GM19463 (cell line): ENCODE measurements around the gene GLRX.
"Not testable (repeated sequence)": the region's sequence is repeated elsewhere in the genome, so short reads cannot be mapped to it uniquely, and the experiment has no call there.

Experiments
- ATAC-seq: cut with Tn5 transposase; IDR thresholded peaks from one replicate; pipeline ENCODE4 v1.9.1; 2021; ENCODE audit warnings: mild to moderate bottlenecking, moderate library complexity; ENCODE audit not compliant: unreplicated experiment

Gene GLRX

DNA sequence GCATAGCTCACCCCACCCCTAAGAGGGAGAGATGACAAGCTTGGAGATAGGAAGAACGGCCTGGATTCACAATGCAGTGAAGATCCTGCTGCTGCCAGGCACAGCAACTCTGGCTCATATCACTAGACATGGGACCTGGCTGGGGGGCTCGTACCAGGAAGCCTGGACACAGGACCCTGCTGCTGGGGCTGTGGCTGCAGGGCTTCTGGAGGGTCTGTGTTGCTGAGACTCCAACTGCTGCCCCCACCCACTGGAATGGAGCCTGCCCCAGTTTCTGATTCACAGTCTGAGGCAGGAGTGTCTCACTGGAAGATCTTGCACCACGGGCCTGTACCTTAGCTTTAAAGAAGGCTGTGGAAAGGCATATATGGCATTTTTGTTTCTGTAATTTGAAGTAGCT is 31.0 kb upstream of the GLRX start:
- ATAC-seq = no peak

DNA sequence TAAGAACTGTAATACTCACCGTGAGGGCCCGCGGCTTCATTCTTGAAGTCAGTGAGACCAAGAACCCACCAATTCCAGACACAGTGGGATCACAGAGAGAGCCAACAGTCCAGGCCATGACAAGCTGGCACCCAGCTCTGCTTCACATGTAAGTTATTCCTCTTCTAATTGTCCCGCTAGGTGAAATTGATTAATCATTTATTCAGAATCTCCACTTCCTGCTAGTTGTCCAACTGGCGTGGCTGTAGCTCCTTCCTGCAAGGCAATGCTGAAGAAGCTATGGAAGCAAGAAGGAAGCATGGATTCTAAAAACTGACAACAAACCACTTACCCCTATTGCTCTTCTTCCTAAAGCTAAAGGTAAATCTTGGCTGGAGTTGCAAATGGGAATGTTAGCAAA is 30.0 kb upstream of the GLRX start:
- ATAC-seq = no peak

DNA sequence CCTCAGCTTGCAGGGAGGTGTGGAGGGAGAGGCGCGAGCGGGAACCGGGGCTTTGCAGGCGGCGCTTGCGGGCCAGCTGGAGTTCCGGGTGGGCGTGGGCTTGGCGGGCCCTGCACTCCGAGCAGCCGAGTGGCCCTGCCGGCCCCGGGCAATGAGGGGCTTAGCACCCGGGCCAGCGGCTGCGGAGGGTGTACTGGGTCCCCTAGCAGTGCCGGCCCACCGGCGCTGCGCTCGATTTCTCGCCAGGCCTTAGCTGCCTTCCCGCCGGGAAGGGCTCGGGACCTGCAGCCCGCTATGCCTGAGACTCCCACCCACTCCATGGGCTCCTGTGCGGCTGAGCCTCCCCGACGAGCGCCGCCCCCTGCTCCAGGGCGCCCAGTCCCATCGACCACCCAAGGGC is 28.6 kb upstream of the GLRX start:
- not testable (repeated sequence) for ATAC-seq

DNA sequence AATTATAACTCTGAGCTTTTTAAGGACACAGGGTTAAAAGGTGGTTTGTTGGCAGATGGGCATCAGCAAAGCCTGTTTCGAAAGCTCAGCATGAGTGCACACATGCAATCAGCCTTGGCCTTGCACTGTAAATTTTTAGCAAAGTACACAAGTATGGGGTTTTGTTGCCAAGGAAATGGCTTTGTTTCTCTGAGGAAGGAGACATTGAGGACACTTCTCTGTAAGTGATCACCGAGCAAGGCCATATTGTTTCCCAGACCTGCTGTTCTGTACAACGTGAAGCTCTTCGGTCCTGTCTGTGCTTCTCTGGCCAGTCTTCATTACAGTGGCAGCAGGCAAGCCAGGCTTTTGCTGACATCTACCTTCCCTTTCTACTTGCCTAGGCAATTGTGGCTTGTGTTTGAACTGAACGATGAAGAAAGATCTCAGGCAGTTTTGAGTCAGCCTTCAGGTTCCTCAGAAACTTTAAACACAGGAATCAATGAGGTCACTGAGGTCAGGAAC is 27.9 kb upstream of the GLRX start:
- no peak for ATAC-seq

DNA sequence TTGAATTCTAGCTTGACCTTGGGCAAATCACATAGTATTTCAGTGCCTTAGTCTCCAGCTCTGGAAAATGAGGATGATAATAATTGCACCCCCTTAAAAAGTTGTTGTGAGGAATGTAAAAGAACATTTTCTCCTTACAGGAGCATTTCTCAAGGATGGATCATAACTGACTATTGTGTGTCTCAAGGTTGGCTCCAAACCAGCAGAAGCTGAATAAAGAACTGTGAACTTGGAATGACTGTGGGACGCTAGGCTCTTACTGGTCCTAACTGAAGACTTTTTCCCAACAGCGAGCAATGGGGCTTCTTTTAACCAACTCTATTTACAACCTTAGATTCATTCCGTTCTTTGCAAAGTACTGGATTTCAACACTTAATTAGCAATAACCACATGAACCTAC is 26.2 kb upstream of the GLRX start:
- ATAC-seq = no peak

DNA sequence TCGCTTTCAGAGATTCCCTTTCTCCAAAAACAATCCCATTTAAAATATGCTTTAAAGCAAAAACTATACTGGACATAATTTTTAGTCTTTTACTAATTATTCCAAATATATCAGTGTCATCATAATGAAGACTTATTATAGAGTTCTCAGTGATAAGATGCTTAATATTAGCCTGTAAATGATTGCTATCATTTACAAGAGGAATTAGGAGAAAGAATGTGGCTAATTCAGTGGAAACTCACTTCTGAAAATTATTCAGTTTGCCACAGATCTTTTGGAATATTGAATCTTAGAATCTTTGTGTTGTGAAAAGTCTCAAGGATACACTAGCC is 24.7 kb upstream of the GLRX start:
- ATAC-seq = no peak

DNA sequence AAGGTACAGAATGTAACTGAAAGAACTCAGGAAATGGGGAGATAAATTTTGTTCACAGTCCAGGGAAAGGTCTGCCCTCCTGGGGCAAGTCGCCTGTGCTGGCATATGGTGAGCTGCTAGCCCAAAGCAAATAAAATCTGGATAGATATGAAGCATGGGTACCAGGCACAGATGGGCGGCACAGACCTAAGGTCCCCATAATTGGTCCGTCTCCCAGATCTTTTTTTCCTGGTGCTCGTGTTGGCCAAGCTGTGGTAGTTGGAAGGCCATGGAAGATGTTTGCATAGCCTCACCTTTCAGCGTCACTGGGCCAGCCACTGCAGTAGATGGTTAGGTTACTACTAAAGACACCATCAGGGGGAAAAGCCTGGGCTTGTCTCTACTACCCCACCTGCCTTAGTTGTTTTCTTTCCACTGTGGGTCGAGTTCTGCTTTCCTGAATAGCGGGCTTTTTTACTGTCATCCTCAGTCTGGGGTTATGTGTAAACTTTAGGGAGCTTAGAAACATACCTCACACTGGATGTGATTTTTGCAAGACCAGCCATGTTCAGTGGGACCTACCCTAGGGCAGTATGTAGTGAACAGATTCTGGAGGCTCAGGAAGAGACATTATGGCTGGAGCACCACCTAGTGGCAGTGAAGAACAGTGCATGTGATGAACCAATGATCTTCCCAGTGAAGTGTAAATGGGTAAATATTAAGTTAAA is 24.2 kb upstream of the GLRX start:
- ATAC-seq = peak; percentile 53

DNA sequence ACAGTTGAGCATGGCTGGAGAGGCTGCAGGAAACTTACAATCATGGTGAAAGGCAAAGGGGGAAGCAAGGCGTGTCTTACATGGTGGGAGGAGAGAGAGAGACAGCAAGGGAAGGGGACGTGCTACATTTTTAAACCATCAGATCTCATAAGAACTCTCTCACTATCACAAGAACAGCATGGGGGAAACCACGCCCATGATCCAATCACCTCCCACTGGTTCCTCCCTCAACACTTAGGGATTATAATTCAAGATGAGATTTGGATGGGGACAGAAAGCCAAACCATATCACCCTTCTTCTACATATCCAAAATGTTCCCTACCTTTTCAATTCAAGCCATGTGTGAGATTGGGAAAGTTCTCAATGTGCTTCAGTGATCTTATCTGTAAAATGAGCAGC is 22.9 kb upstream of the GLRX start:
- no peak for ATAC-seq

DNA sequence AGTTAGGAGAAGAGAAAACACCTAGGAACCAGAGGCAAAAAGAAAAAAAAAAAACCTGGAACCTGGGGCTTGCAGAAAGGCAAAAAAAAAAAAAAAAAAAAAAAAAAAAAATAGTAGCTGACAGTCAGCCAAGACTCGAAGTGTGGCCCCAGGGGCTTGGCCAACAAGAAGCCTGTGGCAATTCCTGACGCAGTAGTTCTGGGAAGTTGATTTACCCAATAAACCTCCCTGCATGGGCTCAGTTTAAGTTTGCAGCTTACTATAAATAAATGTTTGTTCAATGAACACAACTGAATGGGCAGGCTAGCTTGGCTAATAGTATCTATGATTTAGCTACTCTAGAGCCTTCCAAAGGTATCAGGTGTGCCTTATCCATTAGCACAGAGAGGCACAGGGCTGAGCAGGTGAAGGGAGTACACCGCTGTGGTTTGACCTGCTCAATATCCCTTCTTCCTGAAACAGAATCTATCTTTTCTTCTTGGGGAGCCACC is 21.3 kb upstream of the GLRX start:
- no peak for ATAC-seq

DNA sequence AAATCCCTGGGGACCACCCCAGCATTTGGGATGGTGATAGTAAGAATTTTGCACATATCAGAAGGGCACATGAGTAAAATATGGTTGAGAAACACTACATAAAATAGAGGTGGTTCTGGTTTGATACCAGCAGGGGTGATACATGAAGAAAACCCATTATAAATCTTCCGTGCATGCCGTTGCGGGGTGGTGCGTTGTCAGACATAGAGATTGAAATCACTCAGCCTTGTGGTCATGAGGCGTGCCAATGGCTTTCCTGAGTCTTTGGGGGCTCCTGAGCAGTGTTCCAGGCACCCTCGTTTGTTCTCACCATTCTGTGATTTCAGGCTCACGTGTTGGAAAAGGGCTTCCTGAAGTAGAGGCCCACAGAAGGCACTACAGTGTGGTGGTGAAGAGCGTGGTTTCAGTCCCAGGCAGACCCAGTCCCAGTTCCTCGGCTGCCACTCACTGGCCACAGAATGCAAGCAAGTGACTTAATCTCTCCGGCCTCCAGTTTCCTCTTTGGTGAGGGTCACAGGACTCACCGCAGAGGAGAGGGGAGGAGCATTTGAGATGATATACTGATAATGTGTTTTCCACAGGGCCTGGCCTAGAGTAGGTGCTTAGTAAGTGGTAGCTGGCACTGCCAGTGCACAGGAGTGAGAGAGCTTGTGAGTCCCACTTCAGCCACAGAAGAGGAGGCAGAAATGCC is 20.5 kb upstream of the GLRX start:
- ATAC-seq = peak; percentile 93

DNA sequence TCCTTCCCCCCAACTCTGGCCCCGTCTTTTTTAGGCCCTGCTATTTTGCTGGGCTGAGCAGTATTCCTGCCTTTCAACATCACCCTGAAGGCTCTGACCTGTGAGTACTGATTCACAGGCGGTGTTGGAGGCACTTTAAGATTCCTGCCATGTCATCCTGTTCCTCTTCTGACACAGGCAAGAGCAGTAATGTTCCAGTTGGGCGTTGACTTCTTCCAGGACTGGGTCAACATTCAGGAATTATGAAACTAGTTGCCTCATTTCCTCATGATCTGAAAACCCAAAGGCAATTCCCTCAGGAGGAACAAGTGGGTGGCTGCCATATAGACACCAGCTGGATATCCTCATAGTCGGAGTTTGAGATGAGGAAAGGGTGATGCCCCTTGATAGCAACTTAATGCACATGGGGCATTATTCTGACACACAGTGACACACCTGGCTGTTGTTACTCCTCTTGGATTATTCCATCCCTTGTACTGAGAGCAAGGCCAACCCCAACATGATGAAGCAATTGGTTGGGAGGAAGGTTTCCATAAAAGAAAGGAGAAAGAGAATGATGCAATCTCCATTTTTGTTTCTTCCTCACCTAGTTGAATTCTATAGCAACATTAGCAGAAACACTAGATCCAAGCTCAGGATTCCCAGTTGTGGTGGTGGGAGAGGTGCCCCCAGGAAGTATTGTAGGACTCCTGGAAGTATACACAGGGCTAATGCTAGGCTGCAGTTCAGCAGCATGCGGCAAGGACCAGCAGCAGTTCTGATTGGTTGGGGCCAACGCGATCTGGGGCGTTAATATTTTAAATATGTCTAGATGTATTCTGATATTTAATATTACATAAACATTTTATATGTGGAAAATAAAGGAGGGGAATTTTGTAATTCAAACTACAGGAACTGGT is 19.6 kb upstream of the GLRX start:
- ATAC-seq = no peak

DNA sequence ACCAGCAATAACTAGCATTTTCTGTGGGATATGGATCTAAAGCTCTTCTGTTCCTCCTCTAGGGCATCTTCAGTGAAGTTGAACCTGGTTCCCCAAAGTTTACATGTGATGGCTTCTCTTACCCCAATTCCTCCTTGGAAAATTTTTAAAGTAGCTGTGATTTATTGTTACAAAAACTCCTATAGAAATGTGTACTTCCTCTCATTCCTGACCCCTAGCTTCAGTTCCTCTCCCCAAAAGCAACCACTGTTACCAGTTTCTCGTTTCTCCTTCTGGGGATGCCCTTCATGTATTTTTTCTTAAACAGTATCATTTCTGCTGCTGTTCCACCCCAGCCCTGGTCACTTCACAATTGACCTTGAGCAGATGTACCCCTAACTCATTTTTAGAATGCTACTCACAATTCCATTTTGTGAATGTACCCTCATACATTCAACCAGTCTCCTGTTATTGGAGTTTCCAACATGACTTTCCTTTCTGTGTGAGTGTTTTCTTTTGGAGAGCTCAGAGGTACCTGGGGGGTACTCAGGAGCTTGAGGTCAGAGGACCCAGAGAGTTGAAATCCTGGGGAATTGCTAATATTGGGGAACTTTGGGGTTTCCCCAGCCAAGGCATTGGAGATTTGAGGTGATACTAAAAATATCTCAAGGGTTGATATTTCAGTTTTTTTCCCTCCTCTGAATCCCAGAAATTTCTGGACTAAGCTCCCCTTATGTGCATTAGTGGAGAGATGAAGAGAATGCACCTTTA is 18.6 kb upstream of the GLRX start:
- ATAC-seq = no peak

DNA sequence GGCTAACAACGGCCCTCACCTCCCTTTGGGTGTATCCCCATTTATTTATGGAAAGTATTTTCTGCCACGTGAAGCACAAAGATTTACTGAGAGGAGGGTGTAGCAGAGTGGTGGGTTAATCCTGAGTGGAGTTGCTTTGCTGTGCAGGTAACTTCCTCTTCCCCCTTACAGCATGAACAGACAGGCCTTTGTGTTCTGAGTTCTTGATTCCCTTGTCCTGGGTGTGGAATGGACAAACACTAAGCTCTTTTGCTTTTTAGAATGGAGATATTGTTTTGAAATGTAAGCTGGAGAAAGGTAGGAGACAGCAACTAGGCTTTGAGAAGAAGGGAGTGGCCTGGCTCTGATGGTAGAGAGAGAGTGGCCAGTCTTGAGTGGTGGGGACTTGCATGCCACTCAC is 17.1 kb upstream of the GLRX start:
- ATAC-seq = no peak

DNA sequence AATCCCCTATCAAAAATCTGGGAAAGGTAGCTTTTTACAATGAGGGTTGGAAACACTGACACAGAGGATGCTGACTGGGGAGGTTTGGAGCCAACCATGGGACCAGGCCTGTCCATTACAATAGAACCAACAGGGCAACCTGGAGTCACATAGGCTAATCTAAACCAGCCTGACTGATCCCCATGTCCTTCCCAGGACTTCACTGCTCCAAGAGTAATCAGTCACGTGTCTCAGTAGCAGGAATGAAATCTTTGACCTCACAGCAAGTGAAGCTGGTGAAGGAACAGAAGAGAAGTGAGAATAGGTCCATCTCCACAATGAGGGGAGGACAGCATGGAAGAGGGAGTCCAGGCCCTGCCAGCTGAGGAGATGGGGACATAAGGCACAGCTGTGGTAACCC is 16.0 kb upstream of the GLRX start:
- no peak for ATAC-seq

DNA sequence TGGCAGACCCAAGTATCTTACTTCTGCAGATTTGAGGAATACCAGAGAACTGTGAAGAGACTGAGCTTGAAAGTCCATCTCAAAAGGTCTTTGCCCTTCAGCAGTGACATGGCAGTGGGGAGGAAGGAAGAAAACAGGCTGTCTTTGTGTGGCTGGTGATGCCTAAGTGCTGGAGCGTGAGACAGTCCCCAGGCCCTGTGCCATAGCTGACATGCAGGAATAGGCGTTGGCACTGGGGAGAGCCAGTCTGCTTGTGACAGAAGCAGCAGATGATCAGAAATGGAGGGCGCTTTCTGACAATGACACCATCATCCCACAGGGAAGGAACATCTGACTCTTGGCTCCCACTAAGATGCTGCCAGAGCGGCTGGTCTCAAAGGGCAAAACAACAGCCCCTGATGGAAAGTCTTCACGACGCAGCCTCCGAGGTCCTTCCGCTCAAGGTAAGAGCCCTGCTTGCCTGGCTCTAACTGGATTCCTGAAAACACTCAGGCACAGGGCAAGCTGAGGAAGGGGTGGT is 15.5 kb upstream of the GLRX start:
- ATAC-seq = no peak

DNA sequence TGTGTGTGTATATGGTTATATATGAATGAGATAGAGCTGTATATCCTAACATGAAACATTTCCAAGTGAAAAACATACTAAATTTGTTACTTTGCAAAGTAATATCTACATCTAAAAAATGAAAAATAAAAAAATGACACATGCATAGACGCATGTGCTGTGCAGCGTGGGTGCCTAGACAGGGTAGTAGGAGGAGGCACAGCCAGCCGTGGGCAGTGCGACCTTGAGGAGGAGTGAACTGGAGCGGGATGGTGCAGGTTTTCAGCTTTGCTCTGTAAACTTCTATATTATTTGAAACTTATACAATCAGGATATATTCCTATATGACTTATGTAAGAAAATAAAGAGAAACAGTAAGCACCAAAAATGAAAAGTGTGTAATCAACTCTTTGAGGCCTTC is 15.0 kb upstream of the GLRX start:
- no peak for ATAC-seq

DNA sequence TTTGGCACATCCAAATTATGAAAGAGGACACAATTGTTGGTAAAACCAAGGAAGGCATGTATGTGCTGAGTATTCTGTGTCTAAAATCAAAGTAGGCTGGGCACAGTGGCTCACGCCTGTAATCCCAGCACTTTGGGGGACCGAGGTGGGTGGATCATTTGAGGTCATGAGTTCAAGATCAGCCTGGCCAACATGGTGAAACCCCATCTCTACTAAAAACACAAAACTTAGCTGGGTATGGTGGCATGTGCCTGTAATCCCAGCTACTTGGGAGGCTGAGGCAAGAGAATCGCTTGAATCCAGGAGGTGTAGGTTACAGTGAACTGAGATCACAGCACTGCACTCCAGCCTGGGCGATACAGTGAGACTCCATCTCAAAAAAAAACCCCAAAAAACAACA is 14.4 kb upstream of the GLRX start:
- ATAC-seq = not testable (repeated sequence)

DNA sequence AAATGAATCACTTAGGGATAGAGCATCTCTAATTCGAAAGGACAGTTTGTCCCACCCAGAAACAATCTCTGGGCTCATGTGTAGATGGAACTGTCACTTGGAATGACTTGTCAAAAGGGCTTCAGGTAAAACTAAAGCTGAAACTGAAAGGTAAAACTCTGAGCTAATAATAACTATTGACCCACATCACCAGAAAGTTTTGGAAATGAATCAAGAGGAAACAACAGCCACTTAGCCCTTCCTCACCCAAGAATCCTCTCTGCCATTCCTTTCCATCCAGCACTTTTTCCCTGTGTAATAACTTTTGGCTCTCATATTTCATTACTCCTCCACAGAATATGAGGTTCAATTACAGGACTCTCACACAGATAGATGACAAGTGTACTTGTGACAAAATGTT is 14.0 kb upstream of the GLRX start:
- peak; percentile 25 for ATAC-seq

DNA sequence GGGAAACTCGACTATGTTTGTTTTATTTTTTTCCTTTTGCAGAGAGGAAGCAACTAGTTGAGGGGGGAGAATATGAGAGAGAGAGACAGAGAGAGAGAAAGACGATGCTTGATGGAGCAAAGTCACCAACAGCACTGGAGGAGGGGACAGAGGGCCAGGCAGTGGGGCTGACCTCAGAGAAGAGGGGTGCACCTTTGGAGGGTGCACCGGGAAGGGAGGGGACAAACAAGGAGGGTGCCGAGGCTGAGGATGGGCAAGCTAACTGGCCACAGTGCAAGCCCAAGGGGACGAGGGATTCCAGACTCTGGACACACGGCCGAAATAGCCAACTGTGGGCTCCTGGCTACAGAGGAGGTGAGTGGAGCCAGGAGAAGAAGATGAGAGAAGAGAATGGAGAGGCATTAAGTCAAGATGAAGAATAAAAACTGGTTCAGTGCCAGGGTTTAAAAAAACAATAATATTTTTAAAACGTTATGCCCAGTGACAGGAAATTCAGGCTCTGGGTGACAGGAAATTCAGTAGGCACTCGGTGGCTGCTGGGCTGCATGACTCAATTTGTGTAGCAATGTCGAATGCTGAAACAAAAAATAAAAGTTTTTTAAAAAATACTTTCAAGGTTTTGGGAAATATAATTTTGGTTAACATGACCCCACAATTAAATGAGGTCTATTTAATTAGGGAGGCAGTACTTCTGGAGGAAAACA is 13.3 kb upstream of the GLRX start:
- no peak for ATAC-seq

DNA sequence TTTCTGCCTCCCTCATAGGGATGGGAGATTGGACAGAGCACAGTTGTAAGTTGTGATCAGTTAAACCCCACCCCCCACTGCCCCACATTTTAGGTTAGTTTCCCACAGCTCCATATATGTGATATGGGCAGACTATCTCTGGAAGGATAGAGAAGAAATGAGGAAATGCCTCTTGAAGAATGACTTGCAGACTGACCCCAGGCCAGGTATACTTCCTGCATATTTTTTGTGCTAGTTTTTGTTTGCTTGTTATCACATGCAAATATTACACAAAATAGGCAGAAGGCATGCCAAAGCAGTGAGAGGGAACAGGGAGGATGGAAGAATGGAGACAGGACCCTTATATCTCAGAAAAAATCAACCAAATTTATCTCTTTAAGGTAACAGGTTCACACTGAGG is 10.1 kb upstream of the GLRX start:
- no peak for ATAC-seq
